Suppressor macrophage treated with lipopolysaccharide for 1 hour (primary cell): ENCODE data around the gene TMEM17.

Experiments
- DNase-seq, 3 donors: peaks; one replicate each; pipeline ENCODE4 v3.0.0-alpha.2; 2020 to 2022

The TMEM17 gene

GRCh38 chr2:62452701-62453454 lies 53.1 kb downstream of the TMEM17 start:
- no peak for DNase-seq

DNA sequence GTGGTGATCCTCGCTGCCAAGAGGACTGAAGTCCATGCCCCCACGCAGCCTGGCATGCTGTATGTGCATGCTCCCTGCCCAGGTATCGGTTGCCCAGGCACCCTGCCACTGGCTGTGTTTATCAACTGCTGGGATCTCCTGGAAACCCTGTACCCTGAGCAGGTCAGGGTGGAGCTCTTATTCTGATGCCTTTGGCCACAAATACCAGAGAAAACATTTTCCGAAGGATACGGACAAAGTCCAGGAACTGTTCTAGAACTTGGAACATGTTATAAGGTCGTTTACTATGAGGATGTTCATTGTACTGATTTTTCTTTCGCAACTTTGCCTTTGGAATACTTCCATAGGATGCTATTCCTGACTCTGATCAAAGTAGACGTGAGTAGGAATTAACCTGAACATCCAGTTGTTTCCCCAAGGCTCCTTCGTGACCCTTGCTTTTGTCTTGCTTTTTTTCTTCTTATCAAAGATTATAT lies 55.2 kb downstream of the TMEM17 start:
- DNase-seq = no peak
